ENCODE data around the gene ETS2. TPM values are rescaled to one million over a fixed set of nuclear protein-coding genes. Genes with fewer than 3 reads are reported as not detected.

ETS2 gene
- total RNA-seq, 1 donor from 2014 or later = 22.4 TPM

GRCh38 chr21:38841472-38841871, 35.7 kb downstream of the ETS2 start:
- Histone ChIP-seq H3K27ac (no peak overlapping the region), H3K4me3 (no peak overlapping the region), H3K9me3 (ENCODE audit: low read depth) (no peaks in the 10 kb centered on the region), H3K4me2 (no peak overlapping the region), H3K27me3 (no peaks in the 10 kb centered on the region), H3F3A (ENCODE audit: low read depth) (no peaks in the 10 kb centered on the region), H3K4me1 (no peaks in the 10 kb centered on the region), H2AFZ (replicated peaks) (no peak overlapping the region), H4K20me1 (ENCODE audit: low read depth) (no peaks in the 10 kb centered on the region), H3K79me2 (ENCODE audit: low read depth) (no peaks in the 10 kb centered on the region), H3K36me3 (no peaks in the 10 kb centered on the region), H3K9ac (no peak overlapping the region)
- peaks cover 5% of the 10 kb centered on the region for H3K9me3 Mint-ChIP-seq
- H3K36me3 Mint-ChIP-seq = no peaks in the 10 kb centered on the region
- H3K27me3 Mint-ChIP-seq (ENCODE audit: insufficient read depth, low read depth) = no peaks in the 10 kb centered on the region
- H3K4me3 Mint-ChIP-seq = no peak overlapping the region
- TF ChIP-seq EZH2 (IDR thresholded peaks at IDR 0.05) = no peak
- no peak for TF ChIP-seq EZH2phosphoT487 (IDR thresholded peaks at IDR 0.05)
- TF ChIP-seq CTCF (IDR thresholded peaks at IDR 0.05) = no peak
- no peak overlapping the region for H3K27ac Mint-ChIP-seq
- no peaks in the 10 kb centered on the region for H3K4me1 Mint-ChIP-seq
- DNase-seq (ENCODE audit: low spot score) = no peak

GRCh38 chr21:38842079-38842478, 36.4 kb downstream of the ETS2 start:
- DNase-seq (ENCODE audit: low spot score) = no peak
- Histone ChIP-seq H3F3A (ENCODE audit: low read depth) (no peaks in the 10 kb centered on the region), H3K36me3 (no peaks in the 10 kb centered on the region), H4K20me1 (ENCODE audit: low read depth) (no peaks in the 10 kb centered on the region), H3K27ac (no peak overlapping the region), H3K9ac (no peak overlapping the region), H3K4me1 (no peaks in the 10 kb centered on the region), H3K27me3 (no peaks in the 10 kb centered on the region), H3K79me2 (ENCODE audit: low read depth) (no peaks in the 10 kb centered on the region), H3K9me3 (ENCODE audit: low read depth) (no peaks in the 10 kb centered on the region), H2AFZ (replicated peaks) (no peak overlapping the region), H3K4me2 (no peak overlapping the region), H3K4me3 (no peak overlapping the region)
- no peak for TF ChIP-seq EZH2phosphoT487 (IDR thresholded peaks at IDR 0.05)
- no peak for TF ChIP-seq CTCF (IDR thresholded peaks at IDR 0.05)
- TF ChIP-seq EZH2 (IDR thresholded peaks at IDR 0.05) = no peak
- H3K27me3 Mint-ChIP-seq (ENCODE audit: insufficient read depth, low read depth) = no peaks in the 10 kb centered on the region
- no peak overlapping the region for H3K27ac Mint-ChIP-seq
- peaks cover 5% of the 10 kb centered on the region for H3K9me3 Mint-ChIP-seq
- no peaks in the 10 kb centered on the region for H3K36me3 Mint-ChIP-seq
- H3K4me1 Mint-ChIP-seq = no peaks in the 10 kb centered on the region
- H3K4me3 Mint-ChIP-seq = no peak overlapping the region

- H3K9me3 Mint-ChIP-seq = peaks cover 5% of the 10 kb centered on the region
- H3K4me1 ChIP-seq = no peaks in the 10 kb centered on the region
- H3K4me3 Mint-ChIP-seq = no peak overlapping the region
- no peak overlapping the region for H3K27ac ChIP-seq
- TF ChIP-seq EZH2phosphoT487 (IDR thresholded peaks at IDR 0.05) = no peak
- TF ChIP-seq CTCF (IDR thresholded peaks at IDR 0.05) = no peak
- TF ChIP-seq EZH2 (IDR thresholded peaks at IDR 0.05) = no peak
- peaks cover 6% of the 10 kb centered on the region for H3K4me1 Mint-ChIP-seq
- no peak overlapping the region for H3K27ac Mint-ChIP-seq
- H3K36me3 ChIP-seq = no peaks in the 10 kb centered on the region
- DNase-seq (ENCODE audit: low spot score) = no peak
- no peaks in the 10 kb centered on the region for H3K36me3 Mint-ChIP-seq
- H3K4me2 ChIP-seq = no peak overlapping the region
- H3F3A ChIP-seq (ENCODE audit: low read depth) = no peaks in the 10 kb centered on the region
- no peaks in the 10 kb centered on the region for H4K20me1 ChIP-seq (ENCODE audit: low read depth)
- H3K4me3 ChIP-seq = no peak overlapping the region
- no peak overlapping the region for H3K9ac ChIP-seq
- no peak overlapping the region for H2AFZ ChIP-seq (replicated peaks)
- no peaks in the 10 kb centered on the region for H3K9me3 ChIP-seq (ENCODE audit: low read depth)
- no peaks in the 10 kb centered on the region for H3K79me2 ChIP-seq (ENCODE audit: low read depth)
- H3K27me3 ChIP-seq = no peaks in the 10 kb centered on the region
- peaks cover 2% of the 10 kb centered on the region for H3K27me3 Mint-ChIP-seq (ENCODE audit: insufficient read depth, low read depth)
Observed at GRCh38 chr21:38843379-38843778, 37.6 kb downstream of the ETS2 start.
